Measurements from ENCODE around the gene EYA2. TPM values are rescaled to one million over a fixed set of nuclear protein-coding genes. Genes with fewer than 3 reads are reported as not detected.

The EYA2 gene
- total and polyA plus RNA-seq, 2 donors from 2014 or later, result 2.6 to 7.9 TPM

DNA sequence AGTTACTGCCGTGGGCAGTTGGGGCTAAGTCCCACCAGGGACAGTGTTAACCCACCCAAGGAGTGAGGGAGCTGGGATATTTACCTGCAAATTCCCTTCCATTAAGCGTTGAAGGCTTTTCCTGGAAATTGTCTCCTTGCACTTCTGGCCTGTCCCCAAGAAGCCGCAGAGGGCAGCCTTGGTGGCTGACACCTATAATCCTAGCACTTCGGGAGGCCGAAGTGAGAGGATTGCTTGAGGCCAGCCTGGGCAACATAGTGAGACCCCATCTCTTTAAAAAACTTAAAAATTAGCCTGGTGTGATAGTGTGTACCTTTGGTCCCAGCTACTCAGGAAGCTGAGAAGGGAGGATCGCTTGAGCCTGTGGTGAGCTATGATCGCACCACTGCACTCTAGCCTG lies 204.4 kb downstream of the EYA2 start:
- Histone ChIP-seq H3K27ac (ENCODE audit: low read depth in 2 of 2, low read length in 2 of 2) (no peak overlapping the region), H3K4me3 (ENCODE audit: low read length in 3 of 3) (no peak overlapping the region), H3K9ac (ENCODE audit: low read length in 3 of 3) (no peak overlapping the region), H3K4me1 (ENCODE audit: control insufficient read depth in 2 of 3, insufficient read depth in 2 of 3, low read depth in 1 of 3, low read length in 3 of 3) (peaks cover 0 to 2% (median 0%) of the 10 kb centered on the region in 3 donors), H3K27me3 (ENCODE audit: control insufficient read depth, insufficient read depth, low read length) (no peaks in the 10 kb centered on the region), H3K9me3 (ENCODE audit: control insufficient read depth in 2 of 3, insufficient read depth in 1 of 3, low read length in 3 of 3) (peaks cover 0 to 3% (median 0%) of the 10 kb centered on the region in 3 donors), H3K36me3 (ENCODE audit: control insufficient read depth in 2 of 3, insufficient read depth in 3 of 3, low read length in 3 of 3) (no peaks in the 10 kb centered on the region)
- DNase-seq, result no peak
- intact Hi-C loops (cut with DNase I), result no loop called here
- FAIRE-seq, result no peak
- TF ChIP-seq, protein P1, sequence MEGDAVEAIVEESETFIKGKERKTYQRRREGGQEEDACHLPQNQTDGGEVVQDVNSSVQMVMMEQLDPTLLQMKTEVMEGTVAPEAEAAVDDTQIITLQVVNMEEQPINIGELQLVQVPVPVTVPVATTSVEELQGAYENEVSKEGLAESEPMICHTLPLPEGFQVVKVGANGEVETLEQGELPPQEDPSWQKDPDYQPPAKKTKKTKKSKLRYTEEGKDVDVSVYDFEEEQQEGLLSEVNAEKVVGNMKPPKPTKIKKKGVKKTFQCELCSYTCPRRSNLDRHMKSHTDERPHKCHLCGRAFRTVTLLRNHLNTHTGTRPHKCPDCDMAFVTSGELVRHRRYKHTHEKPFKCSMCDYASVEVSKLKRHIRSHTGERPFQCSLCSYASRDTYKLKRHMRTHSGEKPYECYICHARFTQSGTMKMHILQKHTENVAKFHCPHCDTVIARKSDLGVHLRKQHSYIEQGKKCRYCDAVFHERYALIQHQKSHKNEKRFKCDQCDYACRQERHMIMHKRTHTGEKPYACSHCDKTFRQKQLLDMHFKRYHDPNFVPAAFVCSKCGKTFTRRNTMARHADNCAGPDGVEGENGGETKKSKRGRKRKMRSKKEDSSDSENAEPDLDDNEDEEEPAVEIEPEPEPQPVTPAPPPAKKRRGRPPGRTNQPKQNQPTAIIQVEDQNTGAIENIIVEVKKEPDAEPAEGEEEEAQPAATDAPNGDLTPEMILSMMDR (IDR thresholded peaks at IDR 0.05; ENCODE audit: borderline replicate concordance, extremely low read depth, insufficient read depth), result no peak

- H3K4me3 ChIP-seq (ENCODE audit: low read length in 3 of 3), result no peak overlapping the region
- TF ChIP-seq, protein P1 (IDR thresholded peaks at IDR 0.05; ENCODE audit: borderline replicate concordance, extremely low read depth, insufficient read depth), result no peak
- DNase-seq (no peak), FAIRE-seq (no peak)
- intact Hi-C loops (cut with DNase I), result no loop called here
- H3K9ac ChIP-seq (ENCODE audit: low read length in 3 of 3), result no peak overlapping the region
- H3K27me3 ChIP-seq (ENCODE audit: control insufficient read depth, insufficient read depth, low read length), result no peaks in the 10 kb centered on the region
- peaks cover 0 to 3% (median 0%) of the 10 kb centered on the region in 3 donors for H3K9me3 ChIP-seq (ENCODE audit: control insufficient read depth in 2 of 3, insufficient read depth in 1 of 3, low read length in 3 of 3)
- H3K27ac ChIP-seq (ENCODE audit: low read depth in 2 of 2, low read length in 2 of 2), result no peak overlapping the region
- H3K36me3 ChIP-seq (ENCODE audit: control insufficient read depth in 2 of 3, insufficient read depth in 3 of 3, low read length in 3 of 3), result no peaks in the 10 kb centered on the region
- peaks cover 0 to 2% (median 0%) of the 10 kb centered on the region in 3 donors for H3K4me1 ChIP-seq (ENCODE audit: control insufficient read depth in 2 of 3, insufficient read depth in 2 of 3, low read depth in 1 of 3, low read length in 3 of 3)
Observed at GRCh38 chr20:47099825-47100441, 205.3 kb downstream of the EYA2 start.

GRCh38 chr20:47102629-47103028 lies 208.0 kb downstream of the EYA2 start:
- no peak overlapping the region for H3K9ac ChIP-seq (ENCODE audit: low read length in 3 of 3)
- no peaks in the 10 kb centered on the region for H3K36me3 ChIP-seq (ENCODE audit: control insufficient read depth in 2 of 3, insufficient read depth in 3 of 3, low read length in 3 of 3)
- H3K4me3 ChIP-seq (ENCODE audit: low read length in 3 of 3), result no peak overlapping the region
- no peak for DNase-seq
- peaks cover 0 to 2% (median 0%) of the 10 kb centered on the region in 3 donors for H3K4me1 ChIP-seq (ENCODE audit: control insufficient read depth in 2 of 3, insufficient read depth in 2 of 3, low read depth in 1 of 3, low read length in 3 of 3)
- intact Hi-C loops (cut with DNase I), result no loop called here
- no peak for FAIRE-seq
- no peaks in the 10 kb centered on the region for H3K9me3 ChIP-seq (ENCODE audit: control insufficient read depth in 2 of 3, insufficient read depth in 1 of 3, low read length in 3 of 3)
- H3K27me3 ChIP-seq (ENCODE audit: control insufficient read depth, insufficient read depth, low read length), result no peaks in the 10 kb centered on the region
- TF ChIP-seq, protein P1 (IDR thresholded peaks at IDR 0.05; ENCODE audit: borderline replicate concordance, extremely low read depth, insufficient read depth), result no peak
- H3K27ac ChIP-seq (ENCODE audit: low read depth in 2 of 2, low read length in 2 of 2), result no peak overlapping the region

GRCh38 chr20:47106786-47107185 lies 212.1 kb downstream of the EYA2 start:
- intact Hi-C loops (cut with DNase I), result no loop called here
- Histone ChIP-seq H3K4me1 (ENCODE audit: control insufficient read depth in 2 of 3, insufficient read depth in 2 of 3, low read depth in 1 of 3, low read length in 3 of 3) (no peaks in the 10 kb centered on the region), H3K36me3 (ENCODE audit: control insufficient read depth in 2 of 3, insufficient read depth in 3 of 3, low read length in 3 of 3) (no peaks in the 10 kb centered on the region), H3K27me3 (ENCODE audit: control insufficient read depth, insufficient read depth, low read length) (no peaks in the 10 kb centered on the region), H3K9ac (ENCODE audit: low read length in 3 of 3) (no peak overlapping the region), H3K4me3 (ENCODE audit: low read length in 3 of 3) (no peak overlapping the region), H3K27ac (ENCODE audit: low read depth in 2 of 2, low read length in 2 of 2) (no peak overlapping the region), H3K9me3 (ENCODE audit: control insufficient read depth in 2 of 3, insufficient read depth in 1 of 3, low read length in 3 of 3) (no peaks in the 10 kb centered on the region)
- no peak for FAIRE-seq
- peak in 2 of 5 donors; percentile 26 to 56 for DNase-seq
- TF ChIP-seq, protein P1 (IDR thresholded peaks at IDR 0.05; ENCODE audit: borderline replicate concordance, extremely low read depth, insufficient read depth), result no peak

Data from kidney (tissue), 14 donors.